GM12874 (cell line): Measurements from ENCODE around the gene DHRS1.

Source experiments
- CTCF ChIP-seq: IDR thresholded peaks from 2 replicates; pipeline ENCODE4 v1.5.1; 2011; ENCODE audit warnings: low read depth, mild to moderate bottlenecking, control low read depth, low read length, moderate library complexity; ENCODE audit not compliant: insufficient read depth

The DHRS1 gene

GRCh38 chr14:24316597-24316950 lies 17.0 kb upstream of the DHRS1 start:
- no peak for TF ChIP-seq CTCF

- no peak for TF ChIP-seq CTCF
These were observed 16.4 kb upstream of the DHRS1 start for GRCh38 chr14:24315807-24316596.

- no peak for TF ChIP-seq CTCF
These were observed 15.7 kb upstream of the DHRS1 start for GRCh38 chr14:24315243-24315806.

- no peak for TF ChIP-seq CTCF
These were observed 15.0 kb upstream of the DHRS1 start for GRCh38 chr14:24314377-24315193.

- TF ChIP-seq CTCF, result no peak
These were observed 14.3 kb upstream of the DHRS1 start for GRCh38 chr14:24313913-24314312.

- no peak for TF ChIP-seq CTCF
These were observed 13.3 kb upstream of the DHRS1 start for GRCh38 chr14:24312736-24313507.
